ENCODE data around the gene FCER1G.

The FCER1G gene

DNA sequence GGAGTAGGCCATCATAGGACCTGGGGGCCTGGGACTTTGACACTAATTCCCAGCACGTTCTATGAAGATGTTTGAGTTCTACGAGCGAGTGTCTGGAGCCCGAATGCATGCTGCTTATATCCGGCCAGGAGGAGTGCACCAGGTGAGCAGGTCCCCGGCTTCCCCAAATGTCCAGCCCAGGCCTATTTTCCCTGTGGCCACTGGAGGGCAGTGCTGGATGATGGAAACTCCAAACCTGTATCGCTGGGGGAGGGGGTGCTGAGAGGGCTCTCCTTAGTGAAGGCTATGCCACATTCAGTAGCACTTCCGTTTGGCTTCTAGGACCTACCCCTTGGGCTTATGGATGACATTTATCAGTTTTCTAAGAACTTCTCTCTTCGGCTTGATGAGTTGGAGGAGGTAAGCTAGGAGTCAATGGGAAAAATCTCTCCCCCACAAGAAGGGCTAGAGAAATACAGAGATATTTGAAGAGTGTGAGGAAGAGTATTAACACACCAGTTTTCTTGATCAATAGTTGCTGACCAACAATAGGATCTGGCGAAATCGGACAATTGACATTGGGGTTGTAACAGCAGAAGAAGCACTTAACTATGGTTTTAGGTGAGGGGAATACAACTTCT lies 5.2 kb upstream of the FCER1G start:
- H3K4me3 ChIP-seq (ENCODE audit: low read depth, low read length) = no peak overlapping the region
- POLR2A ChIA-PET = no interaction called here
- peaks cover 48 to 90% of the 10 kb centered on the region in 2 experiments for H3K36me3 ChIP-seq (ENCODE audit: control insufficient read depth in 2 of 2, insufficient read depth in 1 of 2, low read length in 2 of 2)
- no peaks in the 10 kb centered on the region for H3K4me1 ChIP-seq (ENCODE audit: control insufficient read depth, insufficient read depth, low read length)
- TF ChIP-seq BCL11B (tag by site-specific recombination; IDR thresholded peaks at IDR 0.05; ENCODE audit: low read depth) = no peak
- TF ChIP-seq, protein P1, sequence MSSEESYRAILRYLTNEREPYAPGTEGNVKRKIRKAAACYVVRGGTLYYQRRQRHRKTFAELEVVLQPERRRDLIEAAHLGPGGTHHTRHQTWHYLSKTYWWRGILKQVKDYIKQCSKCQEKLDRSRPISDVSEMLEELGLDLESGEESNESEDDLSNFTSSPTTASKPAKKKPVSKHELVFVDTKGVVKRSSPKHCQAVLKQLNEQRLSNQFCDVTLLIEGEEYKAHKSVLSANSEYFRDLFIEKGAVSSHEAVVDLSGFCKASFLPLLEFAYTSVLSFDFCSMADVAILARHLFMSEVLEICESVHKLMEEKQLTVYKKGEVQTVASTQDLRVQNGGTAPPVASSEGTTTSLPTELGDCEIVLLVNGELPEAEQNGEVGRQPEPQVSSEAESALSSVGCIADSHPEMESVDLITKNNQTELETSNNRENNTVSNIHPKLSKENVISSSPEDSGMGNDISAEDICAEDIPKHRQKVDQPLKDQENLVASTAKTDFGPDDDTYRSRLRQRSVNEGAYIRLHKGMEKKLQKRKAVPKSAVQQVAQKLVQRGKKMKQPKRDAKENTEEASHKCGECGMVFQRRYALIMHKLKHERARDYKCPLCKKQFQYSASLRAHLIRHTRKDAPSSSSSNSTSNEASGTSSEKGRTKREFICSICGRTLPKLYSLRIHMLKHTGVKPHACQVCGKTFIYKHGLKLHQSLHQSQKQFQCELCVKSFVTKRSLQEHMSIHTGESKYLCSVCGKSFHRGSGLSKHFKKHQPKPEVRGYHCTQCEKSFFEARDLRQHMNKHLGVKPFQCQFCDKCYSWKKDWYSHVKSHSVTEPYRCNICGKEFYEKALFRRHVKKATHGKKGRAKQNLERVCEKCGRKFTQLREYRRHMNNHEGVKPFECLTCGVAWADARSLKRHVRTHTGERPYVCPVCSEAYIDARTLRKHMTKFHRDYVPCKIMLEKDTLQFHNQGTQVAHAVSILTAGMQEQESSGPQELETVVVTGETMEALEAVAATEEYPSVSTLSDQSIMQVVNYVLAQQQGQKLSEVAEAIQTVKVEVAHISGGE (tag by site-specific recombination; conservative IDR thresholded peaks at IDR 0.05; ENCODE audit: low read depth) = peak; percentile 90
- peak; percentile 44; the same call in 1 of the 2 replicates for TF ChIP-seq ZNF660 (tag by site-specific recombination; IDR thresholded peaks at IDR 0.05)
- TF ChIP-seq CTCF (tag by site-specific recombination; IDR thresholded peaks at IDR 0.05) = peak; percentile 83
- 0 out of 2 replicates have a peak, but pooled peaks have one; percentile 12 for TF ChIP-seq PRDM10 (tag by site-specific recombination; IDR thresholded peaks at IDR 0.05)
- peak; percentile 68; the same call in 1 of the 2 replicates for TF ChIP-seq ZSCAN30 (tag by site-specific recombination; IDR thresholded peaks at IDR 0.05)
- peak; percentile 31; the same call in 1 of the 2 replicates for TF ChIP-seq PATZ1 (tag by site-specific recombination; IDR thresholded peaks at IDR 0.05)
- TF ChIP-seq ZNF654 (tag by site-specific recombination; IDR thresholded peaks at IDR 0.05; ENCODE audit: low read depth) = peak; percentile 84
- TF ChIP-seq ZSCAN18 (tag by site-specific recombination; IDR thresholded peaks at IDR 0.05) = no peak
- TF ChIP-seq ZNF2 (tag by site-specific recombination; IDR thresholded peaks at IDR 0.05) = peak; percentile 81
- TF ChIP-seq, protein P2, sequence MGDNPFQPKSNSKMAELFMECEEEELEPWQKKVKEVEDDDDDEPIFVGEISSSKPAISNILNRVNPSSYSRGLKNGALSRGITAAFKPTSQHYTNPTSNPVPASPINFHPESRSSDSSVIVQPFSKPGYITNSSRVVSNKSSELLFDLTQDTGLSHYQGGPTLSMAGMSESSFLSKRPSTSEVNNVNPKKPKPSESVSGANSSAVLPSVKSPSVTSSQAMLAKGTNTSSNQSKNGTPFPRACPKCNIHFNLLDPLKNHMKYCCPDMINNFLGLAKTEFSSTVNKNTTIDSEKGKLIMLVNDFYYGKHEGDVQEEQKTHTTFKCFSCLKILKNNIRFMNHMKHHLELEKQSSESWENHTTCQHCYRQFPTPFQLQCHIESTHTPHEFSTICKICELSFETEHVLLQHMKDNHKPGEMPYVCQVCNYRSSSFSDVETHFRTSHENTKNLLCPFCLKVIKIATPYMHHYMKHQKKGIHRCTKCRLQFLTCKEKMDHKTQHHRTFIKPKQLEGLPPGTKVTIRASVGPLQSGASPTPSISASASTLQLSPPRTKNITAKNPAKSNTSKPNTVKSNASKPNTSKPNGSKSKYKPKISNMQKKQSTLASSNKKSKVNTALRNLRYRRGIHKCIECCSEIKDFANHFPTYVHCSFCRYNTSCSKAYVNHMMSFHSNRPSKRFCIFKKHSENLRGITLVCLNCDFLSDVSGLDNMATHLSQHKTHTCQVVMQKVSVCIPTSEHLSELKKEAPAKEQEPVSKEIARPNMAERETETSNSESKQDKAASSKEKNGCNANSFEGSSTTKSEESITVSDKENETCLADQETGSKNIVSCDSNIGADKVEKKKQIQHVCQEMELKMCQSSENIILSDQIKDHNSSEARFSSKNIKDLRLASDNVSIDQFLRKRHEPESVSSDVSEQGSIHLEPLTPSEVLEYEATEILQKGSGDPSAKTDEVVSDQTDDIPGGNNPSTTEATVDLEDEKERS (tag by site-specific recombination; IDR thresholded peaks at IDR 0.05) = no peak
- CTCF ChIA-PET = interaction anchor here (0.6 to 6.8 kb wide), 16 partner anchors 7 to 987 kb away, joined by 3 to 82 read pairs (median 6); partner anchors contain the start of genes APOA2 and TOMM40L
- no peaks in the 10 kb centered on the region for H3K9me3 ChIP-seq (ENCODE audit: control insufficient read depth, insufficient read depth, low read depth, low read length)
- no peak overlapping the region for H3K27ac ChIP-seq (ENCODE audit: extremely low read depth, low read depth, low read length)
